Gastroesophageal sphincter (tissue), 4 donors: ENCODE measurements around the gene GSTA4. TPM values are rescaled to one million over a fixed set of nuclear protein-coding genes. Genes with fewer than 3 reads are reported as not detected.

Experiments
- total RNA-seq, 4 donors: library from RNA; depleted of rRNA; stranded (reverse); fragments of >200 nt; gene quantifications; one replicate each; pipeline ENCODE4 v1.1.0, GENCODE V29; 2016

The GSTA4 gene
- total RNA-seq, 4 donors from 2014 or later = 19.3 to 40.4 (median 26.9) TPM

Other genes starting within 250 kb of the GSTA4 start
- gene GSTA2, start 231.8 kb downstream of the GSTA4 start, total RNA-seq = 1 to 10 TPM in 1 of 4 donors, not detected in 3; 1.4 TPM
- not detected for gene GSTA1, start 191.5 kb downstream of the GSTA4 start, total RNA-seq
- not detected for gene GSTA5, start 154.5 kb downstream of the GSTA4 start, total RNA-seq
- not detected for gene GSTA3, start 85.6 kb downstream of the GSTA4 start, total RNA-seq
- 10 to 100 TPM; 18.7 to 34.6 (median 31.5) TPM for gene CILK1, start 66.5 kb upstream of the GSTA4 start, total RNA-seq
- 10 to 100 TPM; 65.0 to 95.9 (median 82.3) TPM for gene FBXO9, start 70.1 kb upstream of the GSTA4 start, total RNA-seq
- gene GCM1, start 153.6 kb upstream of the GSTA4 start, total RNA-seq = not detected